Heart left ventricle (tissue), 16 donors: ENCODE data around the gene SPOCK1. TPM values are rescaled to one million over a fixed set of nuclear protein-coding genes. Genes with fewer than 3 reads are reported as not detected.

Experiments used
- ATAC-seq, 4 donors: fragments of 200-7000 bp; cut with Tn5 transposase; one replicate each; pipeline ENCODE4 v1.9.1; 2020 to 2022; ENCODE audit warnings: moderate library complexity in 4 of 4, mild to moderate bottlenecking in 3 of 4, moderate number of reproducible peaks in 1 of 4
- DNase-seq, 5 donors: peaks; one replicate each; pipeline ENCODE4 v3.0.0-alpha.2; 2020
- H3K27ac ChIP-seq, 12 donors: fragments of 200-600 bp; sonication (generic) in 4 of 12; one replicate each; pipeline versions ENCODE4 v1.5.0 to v1.8.0; 2016 to 2022; ENCODE audit warnings: mild to moderate bottlenecking in 2 of 12
- H3K27me3 ChIP-seq, 9 donors: fragments of 200-600 bp; sonication (generic) in 2 of 9; one replicate each; pipeline versions ENCODE4 v1.5.1 to v1.8.0; 2016 to 2022; ENCODE audit warnings: mild to moderate bottlenecking in 3 of 9
- H3K36me3 ChIP-seq, 9 donors: fragments of 200-600 bp; sonication (generic) in 2 of 9; one replicate each; pipeline versions ENCODE4 v1.5.0 to v1.8.0; 2018 to 2022; ENCODE audit warnings: mild to moderate bottlenecking in 2 of 9
- H3K4me1 ChIP-seq, 12 donors: fragments of 200-600 bp; sonication (generic) in 4 of 12; one replicate each; pipeline versions ENCODE4 v1.5.0 to v1.8.0; 2016 to 2022; ENCODE audit warnings: mild to moderate bottlenecking in 3 of 12
- H3K4me3 ChIP-seq, 12 donors: fragments of 200-600 bp; sonication (generic) in 4 of 12; one replicate each; pipeline versions ENCODE4 v1.5.0 to v1.8.0; 2017 to 2022; ENCODE audit warnings: mild to moderate bottlenecking in 9 of 12, moderate library complexity in 4 of 12
- H3K9me3 ChIP-seq, 12 donors: fragments of 200-600 bp; sonication (generic) in 4 of 12; one replicate each; pipeline versions ENCODE4 v1.5.0 to v1.8.0; 2016 to 2022; ENCODE audit warnings: mild to moderate bottlenecking in 1 of 12
- CTCF ChIP-seq, 12 donors: fragments of 200-600 bp; sonication (generic) in 4 of 12; IDR thresholded peaks; one replicate each; pipeline versions ENCODE4 v1.5.0 to v1.8.0; 2018 to 2022; ENCODE audit warnings: antibody characterized with exemption in 12 of 12, mild to moderate bottlenecking in 5 of 12
- POLR2A ChIP-seq, 2 donors: fragments of 450-650 bp; IDR thresholded peaks; one replicate each; pipeline ENCODE4 v1.6.1; 2017; ENCODE audit warnings: antibody characterized with exemption in 2 of 2, mild to moderate bottlenecking in 2 of 2, moderate library complexity in 2 of 2
- WGBS, 4 donors: extraction: QIAGEN DNeasy Blood & Tissue Kit in 2 of 4; methylation state at CpG; one replicate each; pipeline versions ENCODE4 v1.1.5 to v1.1.7; 2013 to 2018; 5-methylcytosine and 5-hydroxymethylcytosine counted together
- intact Hi-C, 10 donors: fragments of 100-400 bp; cut with DNase I; formaldehyde crosslinking; loops; one replicate each; pipeline versions ENCODE4 v1.11.1 to v1.14.2; 2022
- polyA plus RNA-seq, 2 donors: library from polyadenylated mRNA; stranded (reverse); fragments of 200-250 nt; gene quantifications; one replicate each; pipeline ENCODE4 v1.2.3, GENCODE V29; 2013
- total RNA-seq, 9 donors: library from RNA; depleted of rRNA in 2 of 9; stranded (reverse); fragments of >200 nt in 2 of 9; fragmentation: NEBNext Ultra II Directional in 3 of 9; extraction: Animal tissue kit (Norgen Biotek cat#: 25700) in 3 of 9; gene quantifications; one replicate each; pipeline versions ENCODE4 v1.1.0 to v1.2.4, GENCODE V29; 2016 to 2023
- donor health status: ischemic (EF 13 %, LVEDD 7.1; RV severe dilation, severe dysfunction).
- donor health status: healthy with polysubstance abuse.
- donor health status: DM: no; HTN: yes; CAD: no.
- donor health status: DM: no; HTN: no; CAD: no.
- donor health status: ischemic (EF 25% LVEDD 6.9; RV normal size, moderate dysfunction).
- donor health status: ischemic (EF 25% LVEDD 5.7; RV mildly dilated, moderate dysfunction).
- donor health status: healthy.
- donor health status: DM: yes; HTN: yes; CAD: no.
- donor health status: ischemic (EF 35%, LVEDD 5.7; RV mildly dilated, moderate dysfunction).
- donor health status: nonischemic (EF 11% LVEDD 7.7; RV severe dilation, severe dysfunction).
- donor health status: DM: yes; HTN: yes; CAD: no.
- donor health status: PGD.
- donor health status: ischemic (EF 29% LVEDD 5.4; RV normal size, mild dysfunction).
- donor health status: nonischemic (EF 23%, LVEDD 6.1; RV moderate dilation, normal function).

The SPOCK1 gene
- total and polyA plus RNA-seq, 11 donors: 7.8 to 51.2 (median 19.9) TPM

- Histone ChIP-seq H3K36me3 (no peaks in the 10 kb centered on the region), H3K9me3 (no peaks in the 10 kb centered on the region), H3K4me3 (no peak overlapping the region), H3K4me1 (peaks cover 0 to 18% (median 2%) of the 10 kb centered on the region in 12 donors), H3K27me3 (no peaks in the 10 kb centered on the region), H3K27ac (peak overlapping the region in 4 of 12 donors; percentile 15 to 61 (median 25))
- WGBS, 4 donors: 61 to 83% (median 70%) methylated on average over 5 to 7 of the region's 7 CpGs
- TF ChIP-seq POLR2A (IDR thresholded peaks at IDR 0.05) (no peak), CTCF (IDR thresholded peaks at IDR 0.05) (no peak)
- peak; percentile 51 to 75 (median 68) for DNase-seq
- intact Hi-C loops: no loop called here
- peak; percentile 56 to 80 (median 74) for ATAC-seq
These were observed 356.1 kb downstream of the SPOCK1 start for GRCh38 chr5:137142764-137143605.

- Histone ChIP-seq H3K9me3 (no peaks in the 10 kb centered on the region), H3K4me3 (no peak overlapping the region), H3K27me3 (no peaks in the 10 kb centered on the region), H3K27ac (peak overlapping the region in 4 of 12 donors; percentile 29 to 61 (median 37)), H3K36me3 (no peaks in the 10 kb centered on the region), H3K4me1 (peaks cover 0 to 20% (median 2%) of the 10 kb centered on the region in 12 donors)
- WGBS, 4 donors: 65 to 92% (median 69%) methylated on average over 3 of the region's 3 CpGs
- peak in 1 of 4 donors; percentile 16 for ATAC-seq
- no peak for TF ChIP-seq CTCF (IDR thresholded peaks at IDR 0.05)
- TF ChIP-seq POLR2A (IDR thresholded peaks at IDR 0.05): no peak
- peak in 2 of 5 donors; percentile 37 to 41 for DNase-seq
- intact Hi-C loops: no loop called here
These were observed 356.8 kb downstream of the SPOCK1 start for GRCh38 chr5:137142346-137142745.

GRCh38 chr5:137141779-137142178, 357.3 kb downstream of the SPOCK1 start:
- no peak for TF ChIP-seq POLR2A (IDR thresholded peaks at IDR 0.05)
- no peak for TF ChIP-seq CTCF (IDR thresholded peaks at IDR 0.05)
- Histone ChIP-seq H3K36me3 (no peaks in the 10 kb centered on the region), H3K27ac (peak overlapping the region in 1 of 12 donors; percentile 29), H3K4me1 (peaks cover 0 to 25% (median 5%) of the 10 kb centered on the region in 12 donors), H3K9me3 (no peaks in the 10 kb centered on the region), H3K27me3 (no peaks in the 10 kb centered on the region), H3K4me3 (no peak overlapping the region)
- 51 to 58% (median 54%) methylated on average over 3 of the region's 3 CpGs for WGBS, 4 donors
- intact Hi-C loops: no loop called here
- ATAC-seq: no peak
- DNase-seq: no peak

GRCh38 chr5:137136991-137137632, 362.0 kb downstream of the SPOCK1 start:
- H3K27me3 ChIP-seq: no peaks in the 10 kb centered on the region
- 15 to 27% (median 22%) methylated on average over 3 of the region's 3 CpGs for WGBS, 4 donors
- H3K27ac ChIP-seq: no peak overlapping the region
- DNase-seq (no peak), ATAC-seq (peak in 2 of 4 donors; percentile 34 to 67)
- H3K36me3 ChIP-seq: no peaks in the 10 kb centered on the region
- TF ChIP-seq CTCF (IDR thresholded peaks at IDR 0.05): no peak
- H3K4me3 ChIP-seq: no peak overlapping the region
- H3K4me1 ChIP-seq: peaks cover 0 to 18% (median 6%) of the 10 kb centered on the region in 12 donors
- intact Hi-C loops: no loop called here
- H3K9me3 ChIP-seq: no peaks in the 10 kb centered on the region
